SK-MEL-5 (cell line): ENCODE measurements around the gene FBXL17. TPM values are rescaled to one million over a fixed set of nuclear protein-coding genes. Genes with fewer than 3 reads are reported as not detected.
A peak's percentile ranks its signal among the peaks of the same experiment; 100 is the strongest.
"Not testable (repeated sequence)": the region's sequence is repeated elsewhere in the genome, so short reads cannot be mapped to it uniquely, and the experiment has no call there.

Experiments used
- DNase-seq: peaks from one replicate; pipeline ENCODE4 v3.0.0-alpha.2; 2016; ENCODE audit warnings: low read depth, low spot score
- in situ Hi-C: cut with HindIII; loops from 2 replicates; pipeline ENCODE4 v1.10.0; 2016; ENCODE audit warnings: low sequenced_read_pairs, high pct_unique_total_duplicates, low pct_unique_long_range_greater_than_20kb
- total RNA-seq: library from RNA; depleted of rRNA; stranded (reverse); fragments of >200 nt; shearing (Covaris generic); gene quantifications from 2 replicates; pipeline ENCODE4 v1.2.3, GENCODE V29; 2014

Gene FBXL17
- total RNA-seq, 1 experiment from 2014 or later = 10.0 TPM

GRCh38 chr5:108232805-108233204 is 149.1 kb downstream of the FBXL17 start:
- in situ Hi-C loops = no loop called here
- DNase-seq = no peak

- in situ Hi-C loops = no loop called here
- no peak for DNase-seq
Measured at GRCh38 chr5:108222011-108222410, 159.9 kb downstream of the FBXL17 start.

GRCh38 chr5:108220834-108221233 is 161.1 kb downstream of the FBXL17 start:
- no peak for DNase-seq
- in situ Hi-C loops = no loop called here

- in situ Hi-C loops = no loop called here
- no peak for DNase-seq
Measured at GRCh38 chr5:108216890-108217289, 165.0 kb downstream of the FBXL17 start.

- in situ Hi-C loops = no loop called here
- no peak for DNase-seq
Measured at GRCh38 chr5:108214857-108215256, 167.0 kb downstream of the FBXL17 start.

GRCh38 chr5:108212775-108213346 is 169.0 kb downstream of the FBXL17 start:
- DNase-seq = no peak
- in situ Hi-C loops = no loop called here

- DNase-seq = no peak
- in situ Hi-C loops = no loop called here
Measured at GRCh38 chr5:108206707-108207106, 175.2 kb downstream of the FBXL17 start.

GRCh38 chr5:108201721-108202120 is 180.2 kb downstream of the FBXL17 start:
- peak; percentile 5 for DNase-seq
- in situ Hi-C loops = no loop called here

GRCh38 chr5:108196276-108196675 is 185.6 kb downstream of the FBXL17 start:
- in situ Hi-C loops = no loop called here
- no peak for DNase-seq

- in situ Hi-C loops = no loop called here
Measured at GRCh38 chr5:108193021-108193795, 188.7 kb downstream of the FBXL17 start.

GRCh38 chr5:108184940-108185339 is 197.0 kb downstream of the FBXL17 start:
- DNase-seq = no peak
- in situ Hi-C loops = no loop called here

More at GRCh38 chr5:108193021-108193795, 188.7 kb downstream of the FBXL17 start:
- no peak for DNase-seq

- in situ Hi-C loops = no loop called here
- no peak for DNase-seq
Measured at GRCh38 chr5:108181975-108182374, 199.9 kb downstream of the FBXL17 start.

- no peak for DNase-seq
- in situ Hi-C loops = no loop called here
Measured at GRCh38 chr5:108174286-108174685, 207.6 kb downstream of the FBXL17 start.

- in situ Hi-C loops = no loop called here
- DNase-seq = no peak
Measured at GRCh38 chr5:108171759-108172158, 210.1 kb downstream of the FBXL17 start.

GRCh38 chr5:108168915-108169314 is 213.0 kb downstream of the FBXL17 start:
- peak; percentile 85 for DNase-seq
- in situ Hi-C loops = no loop called here

- in situ Hi-C loops = no loop called here
- no peak for DNase-seq
Measured at GRCh38 chr5:108167174-108167573, 214.7 kb downstream of the FBXL17 start.

GRCh38 chr5:108164574-108164973 is 217.3 kb downstream of the FBXL17 start:
- no peak for DNase-seq
- in situ Hi-C loops = no loop called here

GRCh38 chr5:108152854-108153253 is 229.0 kb downstream of the FBXL17 start:
- DNase-seq, in situ Hi-C loops: not testable (repeated sequence)

GRCh38 chr5:108149369-108149768 is 232.5 kb downstream of the FBXL17 start:
- in situ Hi-C loops = no loop called here
- no peak for DNase-seq
